HG02852 (cell line): ENCODE data around the gene SLC37A1.

Experiments
- ATAC-seq: cut with Tn5 transposase; IDR thresholded peaks from one replicate; pipeline ENCODE4 v1.9.1; 2021; ENCODE audit warnings: mild to moderate bottlenecking, moderate library complexity; ENCODE audit not compliant: unreplicated experiment

The SLC37A1 gene

GRCh38 chr21:42591170-42591869 is 77.7 kb downstream of the SLC37A1 start:
- ATAC-seq, result no peak

GRCh38 chr21:42592156-42592820 is 78.6 kb downstream of the SLC37A1 start:
- ATAC-seq, result no peak

- no peak for ATAC-seq
Observed at GRCh38 chr21:42593007-42593814, 79.6 kb downstream of the SLC37A1 start.

GRCh38 chr21:42594616-42595282 is 81.1 kb downstream of the SLC37A1 start:
- no peak for ATAC-seq

- no peak for ATAC-seq
Observed at GRCh38 chr21:42595283-42596187, 81.9 kb downstream of the SLC37A1 start.

GRCh38 chr21:42596657-42597056 is 83.0 kb downstream of the SLC37A1 start:
- no peak for ATAC-seq

- no peak for ATAC-seq
Observed at GRCh38 chr21:42597487-42598158, 84.0 kb downstream of the SLC37A1 start.

- ATAC-seq, result no peak
Observed at GRCh38 chr21:42598159-42598735, 84.6 kb downstream of the SLC37A1 start.

GRCh38 chr21:42599486-42599885 is 85.8 kb downstream of the SLC37A1 start:
- ATAC-seq, result no peak

GRCh38 chr21:42599962-42600361 is 86.3 kb downstream of the SLC37A1 start:
- ATAC-seq, result no peak

GRCh38 chr21:42601656-42602055 is 88.0 kb downstream of the SLC37A1 start:
- ATAC-seq, result no peak

GRCh38 chr21:42607102-42607501 is 93.5 kb downstream of the SLC37A1 start:
- ATAC-seq, result no peak

- ATAC-seq, result no peak
Observed at GRCh38 chr21:42607525-42608102, 94.0 kb downstream of the SLC37A1 start.

- ATAC-seq, result no peak
Observed at GRCh38 chr21:42608446-42608845, 94.8 kb downstream of the SLC37A1 start.

GRCh38 chr21:42609811-42610210 is 96.2 kb downstream of the SLC37A1 start:
- peak; percentile 71 for ATAC-seq

- ATAC-seq, result no peak
Observed at GRCh38 chr21:42611852-42612251, 98.2 kb downstream of the SLC37A1 start.

- no peak for ATAC-seq
Observed at GRCh38 chr21:42612390-42612789, 98.7 kb downstream of the SLC37A1 start.

GRCh38 chr21:42613756-42614155 is 100.1 kb downstream of the SLC37A1 start:
- ATAC-seq, result no peak

GRCh38 chr21:42614396-42614795 is 100.7 kb downstream of the SLC37A1 start:
- ATAC-seq, result no peak
